Stomach (tissue), 9 donors: ENCODE measurements around the gene TRPM4. TPM values are rescaled to one million over a fixed set of nuclear protein-coding genes. Genes with fewer than 3 reads are reported as not detected.
"Not testable (repeated sequence)": the region's sequence is repeated elsewhere in the genome, so short reads cannot be mapped to it uniquely, and the experiment has no call there.

Experiments
- DNase-seq, 2 donors: peaks; one replicate each; pipeline versions ENCODE4 v3.0.0 to v3.0.0-alpha.2; 2013 to 2019
- H3K27ac ChIP-seq, 5 donors: fragments of 200-600 bp in 4 of 5; sonication (generic) in 4 of 5; one replicate each; pipeline ENCODE4 v1.5.1; 2013 to 2019; ENCODE audit warnings: mild to moderate bottlenecking in 1 of 5, moderate library complexity in 1 of 5
- H3K27me3 ChIP-seq, 3 donors: fragments of 200-600 bp; sonication (generic); one replicate each; pipeline ENCODE4 v1.5.1; 2017 to 2019; ENCODE audit warnings: mixed run types in 1 of 3
- H3K36me3 ChIP-seq, 4 donors: fragments of 200-600 bp; sonication (generic); 1 replicate in 3 of 4; 2 replicates in 1 of 4; pipeline ENCODE4 v1.5.1; 2016 to 2019
- H3K4me1 ChIP-seq, 4 donors: fragments of 200-600 bp; sonication (generic); one replicate each; pipeline ENCODE4 v1.5.1; 2016 to 2019
- H3K4me3 ChIP-seq, 4 donors: fragments of 200-600 bp; sonication (generic) in 3 of 4; one replicate each; pipeline ENCODE4 v1.5.1; 2016 to 2019; ENCODE audit warnings: mild to moderate bottlenecking in 1 of 4
- H3K9me3 ChIP-seq, 4 donors: fragments of 200-600 bp; sonication (generic); one replicate each; pipeline ENCODE4 v1.5.1; 2016 to 2019
- EP300 ChIP-seq: sonication (generic); formaldehyde crosslinking; IDR thresholded peaks from one replicate; pipeline ENCODE4 v1.6.1; 2017; ENCODE audit warnings: antibody characterized with exemption
- POLR2A ChIP-seq, 4 donors: fragments of 450-650 bp; IDR thresholded peaks; one replicate each; pipeline ENCODE4 v1.6.1; 2016; ENCODE audit warnings: antibody characterized with exemption in 4 of 4, control low read depth in 2 of 4, mild to moderate bottlenecking in 1 of 4, moderate library complexity in 1 of 4
- POLR2AphosphoS5 ChIP-seq, 3 donors: sonication (generic); formaldehyde crosslinking; IDR thresholded peaks; one replicate each; pipeline ENCODE4 v1.6.1; 2016; ENCODE audit warnings: antibody characterized with exemption in 3 of 3
- WGBS, 5 donors: extraction: QIAGEN DNeasy Blood & Tissue Kit in 3 of 5; methylation state at CpG; one replicate each; pipeline versions ENCODE4 v1.1.5 to v1.1.7; 2013 to 2018; 5-methylcytosine and 5-hydroxymethylcytosine counted together
- intact Hi-C: fragments of 100-400 bp; cut with DNase I; formaldehyde crosslinking; loops from one replicate; pipeline ENCODE4 v1.15.1; 2023; ENCODE audit warnings: low total_unique reads
- polyA plus RNA-seq, 3 donors: library from polyadenylated mRNA; stranded (reverse); fragments of 200-250 nt; gene quantifications; one replicate each; pipeline ENCODE4 v1.2.3, GENCODE V29; 2013
- total RNA-seq, 5 donors: library from RNA; depleted of rRNA; stranded (reverse); fragments of >200 nt; gene quantifications; one replicate each; pipeline versions ENCODE4 v1.1.0 to v1.2.3, GENCODE V29; 2014 to 2016
- TF ChIP-seq, protein P1 (sequence below), 7 experiments: fragments of 450-650 bp in 4 of 7; fragments of 200-600 bp in 3 of 7; sonication (generic) in 3 of 7; IDR thresholded peaks; one replicate each; pipeline ENCODE4 v1.5.1; 2016 to 2019; ENCODE audit warnings: antibody characterized with exemption in 7 of 7, control low read depth in 2 of 7, mild to moderate bottlenecking in 1 of 7
- donor health status: healthy with polysubstance abuse.
- donor health status: Bipolar disorder and iron deficiency.
- donor health status: healthy.

TRPM4 gene
- total and polyA plus RNA-seq, 8 donors: 11.8 to 1,449 (median 71.9) TPM

DNA sequence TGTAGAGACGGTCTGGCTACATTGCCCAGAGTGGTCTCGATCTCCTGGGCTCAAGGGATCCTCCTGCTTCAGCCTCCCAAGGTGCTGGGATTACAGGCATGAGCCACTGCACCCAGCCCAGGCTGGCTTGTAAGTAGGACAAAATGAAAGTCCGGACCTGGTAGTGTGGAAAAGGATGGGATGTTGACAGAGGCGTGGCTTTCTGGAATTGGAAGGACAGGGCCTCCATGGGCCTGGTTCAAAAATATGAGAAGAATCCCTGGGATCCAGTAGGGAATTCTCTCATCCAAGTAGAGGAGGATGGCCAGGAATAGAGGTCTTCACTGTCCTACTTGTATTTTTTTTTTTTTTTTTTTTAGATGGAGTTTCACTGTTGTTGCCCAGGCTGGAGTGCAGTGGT, 64.9 kb downstream of the TRPM4 start:
- H3K27me3 ChIP-seq: peaks cover 0 to 10% (median 0%) of the 10 kb centered on the region in 3 donors
- H3K27ac ChIP-seq: no peak overlapping the region
- H3K9me3 ChIP-seq: no peaks in the 10 kb centered on the region
- no peak for DNase-seq
- peaks cover 0 to 5% (median 0%) of the 10 kb centered on the region in 4 donors for H3K4me1 ChIP-seq
- 76 to 92% (median 76%) methylated on average over 4 of the region's 4 CpGs for WGBS, 5 donors
- no peaks in the 10 kb centered on the region for H3K36me3 ChIP-seq
- intact Hi-C loops: no loop called here
- no peak overlapping the region for H3K4me3 ChIP-seq
- no peak for TF ChIP-seq POLR2AphosphoS5 (IDR thresholded peaks at IDR 0.05)
- TF ChIP-seq POLR2A (IDR thresholded peaks at IDR 0.05): no peak
- no peak for TF ChIP-seq EP300
- TF ChIP-seq, protein P1, sequence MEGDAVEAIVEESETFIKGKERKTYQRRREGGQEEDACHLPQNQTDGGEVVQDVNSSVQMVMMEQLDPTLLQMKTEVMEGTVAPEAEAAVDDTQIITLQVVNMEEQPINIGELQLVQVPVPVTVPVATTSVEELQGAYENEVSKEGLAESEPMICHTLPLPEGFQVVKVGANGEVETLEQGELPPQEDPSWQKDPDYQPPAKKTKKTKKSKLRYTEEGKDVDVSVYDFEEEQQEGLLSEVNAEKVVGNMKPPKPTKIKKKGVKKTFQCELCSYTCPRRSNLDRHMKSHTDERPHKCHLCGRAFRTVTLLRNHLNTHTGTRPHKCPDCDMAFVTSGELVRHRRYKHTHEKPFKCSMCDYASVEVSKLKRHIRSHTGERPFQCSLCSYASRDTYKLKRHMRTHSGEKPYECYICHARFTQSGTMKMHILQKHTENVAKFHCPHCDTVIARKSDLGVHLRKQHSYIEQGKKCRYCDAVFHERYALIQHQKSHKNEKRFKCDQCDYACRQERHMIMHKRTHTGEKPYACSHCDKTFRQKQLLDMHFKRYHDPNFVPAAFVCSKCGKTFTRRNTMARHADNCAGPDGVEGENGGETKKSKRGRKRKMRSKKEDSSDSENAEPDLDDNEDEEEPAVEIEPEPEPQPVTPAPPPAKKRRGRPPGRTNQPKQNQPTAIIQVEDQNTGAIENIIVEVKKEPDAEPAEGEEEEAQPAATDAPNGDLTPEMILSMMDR (IDR thresholded peaks at IDR 0.05): no peak

DNA sequence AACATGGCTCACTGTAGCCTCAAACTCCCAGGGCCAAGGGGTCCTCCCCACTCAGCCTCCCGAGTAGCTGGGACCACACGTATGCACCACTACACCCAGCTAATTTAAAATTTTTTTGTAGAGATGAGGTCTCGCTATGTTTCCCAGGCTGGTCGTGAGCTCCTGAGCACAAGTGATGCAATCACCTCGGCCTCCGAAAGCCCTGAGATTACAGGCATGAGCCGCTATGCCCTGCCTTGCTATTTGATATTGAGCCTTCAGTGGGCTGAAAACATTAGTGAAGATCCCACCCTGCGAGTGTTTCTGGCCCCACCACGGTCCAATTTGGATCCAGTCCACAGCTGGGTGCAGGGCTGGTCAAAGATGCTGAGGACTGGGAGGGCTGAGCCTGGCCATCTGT, 65.9 kb downstream of the TRPM4 start:
- intact Hi-C loops: no loop called here
- Histone ChIP-seq H3K4me1 (peaks cover 0 to 5% (median 0%) of the 10 kb centered on the region in 4 donors), H3K4me3 (no peak overlapping the region), H3K27ac (no peak overlapping the region), H3K27me3 (peaks cover 0 to 10% (median 0%) of the 10 kb centered on the region in 3 donors), H3K36me3 (no peaks in the 10 kb centered on the region), H3K9me3 (no peaks in the 10 kb centered on the region)
- DNase-seq: no peak
- TF ChIP-seq EP300 (no peak), POLR2A (IDR thresholded peaks at IDR 0.05) (no peak), POLR2AphosphoS5 (IDR thresholded peaks at IDR 0.05) (no peak)
- TF ChIP-seq, protein P1 (IDR thresholded peaks at IDR 0.05): no peak
- WGBS, 5 donors: 75 to 84% (median 80%) methylated on average over 9 of the region's 9 CpGs

DNA sequence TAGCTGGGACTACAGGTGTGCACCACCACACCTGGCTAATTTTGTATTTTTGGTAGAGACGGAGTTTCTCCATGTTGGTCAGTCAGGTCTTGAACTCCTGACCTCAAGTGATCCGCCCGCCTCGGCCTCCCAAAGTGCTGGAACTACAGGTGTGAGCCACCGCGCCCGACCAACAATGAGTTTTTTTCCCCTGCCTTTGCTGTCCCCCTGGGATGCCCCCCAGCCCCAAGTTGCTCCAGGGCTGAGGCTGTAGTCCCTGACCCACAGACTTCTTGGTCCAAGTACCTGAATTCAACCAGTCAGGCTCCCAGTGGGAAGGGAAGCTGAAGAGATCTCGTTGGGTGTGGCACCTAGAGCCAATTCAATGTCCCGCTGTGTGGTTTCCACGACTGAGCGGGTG, 66.8 kb downstream of the TRPM4 start:
- peaks cover 0 to 10% (median 0%) of the 10 kb centered on the region in 3 donors for H3K27me3 ChIP-seq
- H3K27ac ChIP-seq, intact Hi-C loops, DNase-seq, H3K9me3 ChIP-seq, H3K36me3 ChIP-seq, H3K4me3 ChIP-seq, H3K4me1 ChIP-seq: not testable (repeated sequence)
- WGBS, 5 donors: 77 to 86% (median 85%) methylated on average over 10 to 11 of the region's 11 CpGs

DNA sequence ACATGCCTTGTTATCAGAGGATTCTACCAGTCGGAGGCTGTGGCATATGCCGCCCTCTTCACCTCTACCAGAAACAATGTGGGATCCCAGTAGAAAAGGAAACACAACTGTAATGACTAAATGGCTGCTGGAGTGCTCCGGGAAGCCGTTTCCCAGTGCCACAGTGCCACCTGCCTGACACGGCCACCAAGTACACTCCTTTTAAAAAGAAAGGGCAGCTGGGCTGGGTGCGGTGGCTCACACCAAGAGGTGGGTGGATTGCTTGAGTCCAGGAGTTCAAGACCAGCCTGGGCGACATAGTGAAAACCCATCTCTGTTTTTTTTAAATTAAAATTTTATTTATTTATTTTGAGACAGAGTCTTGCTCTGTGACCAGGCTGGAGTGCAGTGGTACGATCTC, 67.3 kb downstream of the TRPM4 start:
- TF ChIP-seq, protein P1 (IDR thresholded peaks at IDR 0.05): peak in 3 of 7 experiments; percentile 29 to 51 (median 37)
- TF ChIP-seq EP300: no peak
- TF ChIP-seq POLR2A (IDR thresholded peaks at IDR 0.05): no peak
- H3K27me3 ChIP-seq: peaks cover 0 to 10% (median 0%) of the 10 kb centered on the region in 3 donors
- H3K4me3 ChIP-seq: no peak overlapping the region
- no peaks in the 10 kb centered on the region for H3K36me3 ChIP-seq
- H3K27ac ChIP-seq: no peak overlapping the region
- peak; percentile 71 to 81 for DNase-seq
- 23 to 34% (median 27%) methylated on average over 8 of the region's 8 CpGs for WGBS, 5 donors
- H3K4me1 ChIP-seq: peaks cover 0 to 5% (median 0%) of the 10 kb centered on the region in 4 donors
- H3K9me3 ChIP-seq: no peaks in the 10 kb centered on the region
- intact Hi-C loops: no loop called here

GRCh38 chr19:49229416-49229815, 71.8 kb downstream of the TRPM4 start:
- no peak for TF ChIP-seq EP300
- no peak for TF ChIP-seq POLR2AphosphoS5 (IDR thresholded peaks at IDR 0.05)
- no peak for TF ChIP-seq POLR2A (IDR thresholded peaks at IDR 0.05)
- TF ChIP-seq, protein P1 (IDR thresholded peaks at IDR 0.05): no peak
- WGBS, 5 donors: 81 to 92% (median 90%) methylated on average over 3 of the region's 3 CpGs

More at GRCh38 chr19:49229416-49229815, 71.8 kb downstream of the TRPM4 start:
- intact Hi-C loops: no loop called here
- Histone ChIP-seq H3K27me3 (peaks cover 0 to 10% (median 0%) of the 10 kb centered on the region in 3 donors), H3K9me3 (no peaks in the 10 kb centered on the region), H3K4me1 (peaks cover 0 to 5% (median 0%) of the 10 kb centered on the region in 4 donors), H3K36me3 (no peaks in the 10 kb centered on the region), H3K27ac (no peak overlapping the region), H3K4me3 (no peak overlapping the region)
- no peak for DNase-seq
